Endothelial cell of umbilical vein (primary cell): Measurements from ENCODE around the gene KCNG2. TPM values are rescaled to one million over a fixed set of nuclear protein-coding genes. Genes with fewer than 3 reads are reported as not detected.

Experiments used
- BruUV-seq: library from RNA; stranded (reverse); fragments of 400-500 nt; replicated peaks from 2 replicates; lab custom pipeline; 2021; lab: Mats Ljungman, UMichigan
- CTCF ChIA-PET: fragments of 300-600, 350-600 bp; sonication (Branson Sonifier 250); formaldehyde crosslinking; loops from one replicate; lab custom pipeline; 2021; ENCODE audit warnings: antibody characterized with exemption, inconsistent platforms; lab: Charles Lee
- POLR2A ChIA-PET: fragments of 300-600, 350-600 bp; sonication (Branson Sonifier 250); formaldehyde crosslinking; loops from one replicate; lab custom pipeline; 2021; ENCODE audit warnings: antibody characterized with exemption, inconsistent platforms; lab: Charles Lee
- DNase-seq: peaks from one replicate; pipeline ENCODE4 v3.0.0-alpha.2; 2011; ENCODE audit warnings: low read depth, low spot score
- FAIRE-seq: peaks from 2 replicates; lab custom pipeline; 2011; peaks lifted over from hg19 to GRCh38; lab: Jason Lieb, UNC
- H2AFZ ChIP-seq: 2 replicates; pipeline ENCODE4 v1.6.0; 2012; ENCODE audit warnings: low read depth, low read length, control low read depth, inconsistent platforms
- H3K27ac ChIP-seq: 2 replicates; pipeline ENCODE4 v1.5.1; 2011; ENCODE audit warnings: low read depth, mild to moderate bottlenecking, control low read depth, low read length, moderate library complexity; ENCODE audit not compliant: insufficient read depth
- H3K27me3 ChIP-seq, 2 experiments: 2 replicates each; pipeline versions ENCODE4 v1.6.0 to v1.6.1; 2011; ENCODE audit warnings: low read length in 2 of 2, mixed read lengths in 1 of 2; ENCODE audit not compliant: control insufficient read depth in 2 of 2, insufficient read depth in 2 of 2
- H3K36me3 ChIP-seq, 2 experiments: 2 replicates in 1 of 2; 3 replicates in 1 of 2; pipeline ENCODE4 v1.5.1; 2011; ENCODE audit warnings: low read length in 2 of 2, mild to moderate bottlenecking in 1 of 2, moderate library complexity in 1 of 2; ENCODE audit not compliant: control insufficient read depth in 2 of 2, insufficient read depth in 2 of 2; ENCODE audit errors: extremely low read depth in 1 of 2
- H3K4me1 ChIP-seq: 3 replicates; pipeline ENCODE4 v1.5.1; 2011; ENCODE audit warnings: mild to moderate bottlenecking, low read length; ENCODE audit not compliant: control insufficient read depth, insufficient read depth; ENCODE audit errors: extremely low read depth
- H3K4me2 ChIP-seq: 2 replicates; pipeline ENCODE4 v1.6.1; 2011; ENCODE audit warnings: low read length, control low read depth, mixed read lengths; ENCODE audit not compliant: insufficient read depth
- H3K4me3 ChIP-seq, 3 experiments: fragments of 200-600 bp in 1 of 3; sonication (generic), shearing (Covaris generic) in 1 of 3; replicated peaks in 1 of 3; 2 replicates each; pipeline ENCODE4 v1.5.1; 2011 to 2016; ENCODE audit warnings: control low read depth in 3 of 3, low read length in 3 of 3, mild to moderate bottlenecking in 2 of 3, inconsistent platforms in 1 of 3, low read depth in 1 of 3, moderate library complexity in 1 of 3; ENCODE audit not compliant: insufficient read depth in 1 of 3
- H3K79me2 ChIP-seq: 2 replicates; pipeline ENCODE4 v1.6.0; 2012; ENCODE audit warnings: low read length, inconsistent platforms; ENCODE audit not compliant: control insufficient read depth, insufficient read depth
- H3K9ac ChIP-seq: replicated peaks from 2 replicates; pipeline ENCODE3; 2011; ENCODE audit warnings: low read length, control low read depth; ENCODE audit not compliant: insufficient read depth; ENCODE audit errors: extremely low read depth
- H3K9me1 ChIP-seq: replicated peaks from 3 replicates; pipeline ENCODE4 v1.6.0; 2011; ENCODE audit warnings: mild to moderate bottlenecking, low read length; ENCODE audit not compliant: control insufficient read depth, insufficient read depth; ENCODE audit errors: extremely low read depth
- H3K9me3 ChIP-seq: replicated peaks from 2 replicates; pipeline ENCODE4 v1.5.1; 2012; ENCODE audit warnings: low read length, inconsistent platforms; ENCODE audit not compliant: control insufficient read depth, insufficient read depth
- H4K20me1 ChIP-seq: replicated peaks from 2 replicates; pipeline ENCODE3; 2011; ENCODE audit warnings: mild to moderate bottlenecking, low read length; ENCODE audit not compliant: control insufficient read depth, insufficient read depth; ENCODE audit errors: extremely low read depth
- EZH2 ChIP-seq: IDR thresholded peaks from 2 replicates; pipeline ENCODE4 v1.6.1; 2012; ENCODE audit warnings: borderline replicate concordance, low read depth, mild to moderate bottlenecking, moderate library complexity, low read length, inconsistent platforms; ENCODE audit not compliant: severe bottlenecking
- FOS ChIP-seq: IDR thresholded peaks from 2 replicates; pipeline ENCODE4 v1.6.1; 2011; ENCODE audit warnings: mild to moderate bottlenecking, low read length, moderate library complexity, borderline replicate concordance; ENCODE audit not compliant: insufficient read depth
- GATA2 ChIP-seq: IDR thresholded peaks from 2 replicates; pipeline ENCODE4 v1.7.0; 2011; ENCODE audit warnings: low read depth, mild to moderate bottlenecking, moderate library complexity, mixed read lengths, low read length; ENCODE audit not compliant: insufficient read length, insufficient read depth
- JUN ChIP-seq: IDR thresholded peaks from 2 replicates; pipeline ENCODE4 v1.6.1; 2011; ENCODE audit warnings: borderline replicate concordance, low read depth; ENCODE audit not compliant: insufficient read length, insufficient read depth
- MYC ChIP-seq: IDR thresholded peaks from one replicate; pipeline ENCODE4 v1.6.1; 2011; ENCODE audit warnings: mild to moderate bottlenecking, low read depth, low read length
- POLR2A ChIP-seq: IDR thresholded peaks from 2 replicates; pipeline ENCODE4 v1.6.1; 2012; ENCODE audit warnings: low read depth, mild to moderate bottlenecking, control low read depth, low read length
- POLR2AphosphoS5 ChIP-seq: IDR thresholded peaks from 2 replicates; pipeline ENCODE4 v1.6.1; 2012; ENCODE audit warnings: low read depth, mild to moderate bottlenecking, control low read depth, low read length, moderate library complexity; ENCODE audit not compliant: insufficient read depth
- dilution Hi-C: fragments of 300-500 bp; cut with MboI; formaldehyde crosslinking; loops from one replicate; pipeline ENCODE4 v1.15.0; 2019; ENCODE audit warnings: low sequenced_read_pairs; ENCODE audit not compliant: extremely low pct_ligation_motif_present
- intact Hi-C: fragments of 100-400 bp; cut with micrococcal nuclease; formaldehyde crosslinking; loops from one replicate; pipeline ENCODE4 v1.10.0; 2022
- polyA plus RNA-seq, 4 experiments: library from polyadenylated mRNA; depleted of rRNA in 3 of 4; stranded (reverse) in 3 of 4; unstranded in 1 of 4; fragments of >200 nt; gene quantifications; 2 replicates each; pipeline versions ENCODE4 v1.2.1 to v1.2.3, GENCODE V29; 2011 to 2012; ENCODE audit warnings: missing spikeins in 1 of 4
- total RNA-seq: library from RNA; stranded (reverse); gene quantifications from 2 replicates; pipeline ENCODE4 v1.2.3, GENCODE V29; 2021
- TF ChIP-seq, protein P1 (sequence below), 2 donors: IDR thresholded peaks; 1 replicate in 1 of 2; 2 replicates in 1 of 2; pipeline ENCODE4 v1.5.1; 2011; ENCODE audit warnings: low read length in 2 of 2, mild to moderate bottlenecking in 2 of 2, moderate library complexity in 2 of 2, control low read depth in 1 of 2, inconsistent platforms in 1 of 2, low read depth in 1 of 2; ENCODE audit not compliant: insufficient read depth in 1 of 2; ENCODE audit errors: extremely low read depth in 1 of 2
- TF ChIP-seq, protein P2 (sequence below): IDR thresholded peaks from 2 replicates; pipeline ENCODE4 v1.6.1; 2011; ENCODE audit not compliant: insufficient read depth, insufficient read length

Gene KCNG2
- total and polyA plus RNA-seq, 2 donors (not counting 3 experiments of a cell fraction or from before 2014, with no cell fraction given): not detected

DNA sequence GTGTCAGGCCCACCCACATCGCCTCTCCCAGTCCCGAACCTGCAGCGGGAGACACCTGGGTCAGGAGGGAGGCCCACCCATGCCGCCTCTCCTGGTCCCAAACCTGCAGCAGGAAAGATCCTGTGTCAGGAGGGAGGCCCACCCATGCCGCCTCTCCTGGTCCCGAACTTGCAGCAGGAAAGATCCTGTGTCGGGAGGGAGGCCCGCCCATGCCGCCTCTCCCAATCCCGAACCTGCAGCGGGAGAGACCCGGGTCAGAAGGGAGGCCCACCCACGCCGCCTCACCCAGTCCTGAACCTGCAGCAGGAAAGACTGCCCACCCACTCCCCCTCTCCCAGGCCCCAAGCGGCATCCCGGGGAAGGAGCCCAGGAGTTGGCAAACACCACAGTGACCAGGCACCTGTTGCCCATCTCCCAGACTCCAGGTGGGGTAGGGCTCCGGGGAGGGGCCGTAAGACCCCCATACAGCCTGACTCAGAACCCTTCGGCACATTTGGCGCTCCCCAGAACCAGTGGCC, 145.9 kb downstream of the KCNG2 start:
- DNase-seq (no peak), FAIRE-seq (no peak)
- ChIA-PET POLR2A (no interaction called here), CTCF (no interaction called here)
- Histone ChIP-seq H3K36me3 (peaks cover 4 to 21% of the 10 kb centered on the region in 2 experiments), H2AFZ (no peak overlapping the region), H3K27me3 (no peaks in the 10 kb centered on the region), H3K4me3 (no peak overlapping the region), H3K27ac (no peak overlapping the region), H3K9me1 (no peaks in the 10 kb centered on the region), H3K4me2 (no peak overlapping the region), H3K4me1 (no peaks in the 10 kb centered on the region), H3K79me2 (peaks cover 27% of the 10 kb centered on the region), H3K9ac (no peak overlapping the region), H3K9me3 (no peaks in the 10 kb centered on the region), H4K20me1 (no peaks in the 10 kb centered on the region)
- no peak for TF ChIP-seq MYC
- TF ChIP-seq FOS: no peak
- TF ChIP-seq, protein P1, sequence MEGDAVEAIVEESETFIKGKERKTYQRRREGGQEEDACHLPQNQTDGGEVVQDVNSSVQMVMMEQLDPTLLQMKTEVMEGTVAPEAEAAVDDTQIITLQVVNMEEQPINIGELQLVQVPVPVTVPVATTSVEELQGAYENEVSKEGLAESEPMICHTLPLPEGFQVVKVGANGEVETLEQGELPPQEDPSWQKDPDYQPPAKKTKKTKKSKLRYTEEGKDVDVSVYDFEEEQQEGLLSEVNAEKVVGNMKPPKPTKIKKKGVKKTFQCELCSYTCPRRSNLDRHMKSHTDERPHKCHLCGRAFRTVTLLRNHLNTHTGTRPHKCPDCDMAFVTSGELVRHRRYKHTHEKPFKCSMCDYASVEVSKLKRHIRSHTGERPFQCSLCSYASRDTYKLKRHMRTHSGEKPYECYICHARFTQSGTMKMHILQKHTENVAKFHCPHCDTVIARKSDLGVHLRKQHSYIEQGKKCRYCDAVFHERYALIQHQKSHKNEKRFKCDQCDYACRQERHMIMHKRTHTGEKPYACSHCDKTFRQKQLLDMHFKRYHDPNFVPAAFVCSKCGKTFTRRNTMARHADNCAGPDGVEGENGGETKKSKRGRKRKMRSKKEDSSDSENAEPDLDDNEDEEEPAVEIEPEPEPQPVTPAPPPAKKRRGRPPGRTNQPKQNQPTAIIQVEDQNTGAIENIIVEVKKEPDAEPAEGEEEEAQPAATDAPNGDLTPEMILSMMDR (IDR thresholded peaks at IDR 0.05; ENCODE audit: extremely low read depth in 1 of 2, insufficient read depth in 1 of 2, low read depth in 1 of 2, low read length in 2 of 2): no peak
- TF ChIP-seq JUN: no peak
- no peak for TF ChIP-seq EZH2
- TF ChIP-seq GATA2: no peak
- TF ChIP-seq, protein P2, sequence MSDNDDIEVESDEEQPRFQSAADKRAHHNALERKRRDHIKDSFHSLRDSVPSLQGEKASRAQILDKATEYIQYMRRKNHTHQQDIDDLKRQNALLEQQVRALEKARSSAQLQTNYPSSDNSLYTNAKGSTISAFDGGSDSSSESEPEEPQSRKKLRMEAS: no peak
- TF ChIP-seq POLR2AphosphoS5: no peak
- no peak for TF ChIP-seq POLR2A
- no TSS peak for BruUV-seq
- intact Hi-C loops (no loop called here), dilution Hi-C loops (no loop called here)
